22Rv1 (cell line): ENCODE data around the gene ADAM29.
"Not testable (repeated sequence)": the region's sequence is repeated elsewhere in the genome, so short reads cannot be mapped to it uniquely, and the experiment has no call there.

Source experiments
- H3K27ac ChIP-seq: fragments of 450-650 bp; 2 replicates; pipeline ENCODE4 v1.5.1; 2017
- ZFX ChIP-seq: fragments of 450-650 bp; IDR thresholded peaks from 2 replicates; pipeline ENCODE4 v1.6.1; 2017; ENCODE audit warnings: antibody characterized with exemption, borderline replicate concordance
- TF ChIP-seq, protein P1 (sequence below): fragments of 450-650 bp; IDR thresholded peaks from 2 replicates; pipeline ENCODE4 v1.5.1; 2017; ENCODE audit warnings: mild to moderate bottlenecking

ADAM29 gene

DNA sequence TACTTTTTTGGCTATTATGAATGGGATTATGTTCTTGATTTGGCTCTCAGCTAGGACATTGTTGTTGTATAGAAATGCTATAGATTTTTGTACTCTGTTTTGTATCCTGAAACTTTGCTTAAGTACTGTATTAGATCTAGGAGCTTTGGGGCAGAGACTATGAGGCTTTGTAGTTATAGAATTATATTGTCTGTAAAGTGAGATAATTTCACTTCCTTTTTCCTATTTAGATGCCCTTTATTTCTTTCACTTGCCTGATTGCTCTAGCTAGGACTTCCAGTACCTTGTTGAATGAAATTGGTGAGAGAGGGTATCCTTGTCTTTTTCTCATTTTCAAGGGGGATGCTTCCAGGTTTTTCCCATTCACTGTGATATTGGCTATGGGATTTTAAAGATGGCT is 28.1 kb downstream of the ADAM29 start:
- TF ChIP-seq, protein P1, sequence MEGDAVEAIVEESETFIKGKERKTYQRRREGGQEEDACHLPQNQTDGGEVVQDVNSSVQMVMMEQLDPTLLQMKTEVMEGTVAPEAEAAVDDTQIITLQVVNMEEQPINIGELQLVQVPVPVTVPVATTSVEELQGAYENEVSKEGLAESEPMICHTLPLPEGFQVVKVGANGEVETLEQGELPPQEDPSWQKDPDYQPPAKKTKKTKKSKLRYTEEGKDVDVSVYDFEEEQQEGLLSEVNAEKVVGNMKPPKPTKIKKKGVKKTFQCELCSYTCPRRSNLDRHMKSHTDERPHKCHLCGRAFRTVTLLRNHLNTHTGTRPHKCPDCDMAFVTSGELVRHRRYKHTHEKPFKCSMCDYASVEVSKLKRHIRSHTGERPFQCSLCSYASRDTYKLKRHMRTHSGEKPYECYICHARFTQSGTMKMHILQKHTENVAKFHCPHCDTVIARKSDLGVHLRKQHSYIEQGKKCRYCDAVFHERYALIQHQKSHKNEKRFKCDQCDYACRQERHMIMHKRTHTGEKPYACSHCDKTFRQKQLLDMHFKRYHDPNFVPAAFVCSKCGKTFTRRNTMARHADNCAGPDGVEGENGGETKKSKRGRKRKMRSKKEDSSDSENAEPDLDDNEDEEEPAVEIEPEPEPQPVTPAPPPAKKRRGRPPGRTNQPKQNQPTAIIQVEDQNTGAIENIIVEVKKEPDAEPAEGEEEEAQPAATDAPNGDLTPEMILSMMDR, result no peak
- no peak for TF ChIP-seq ZFX
- H3K27ac ChIP-seq, result no peak overlapping the region

DNA sequence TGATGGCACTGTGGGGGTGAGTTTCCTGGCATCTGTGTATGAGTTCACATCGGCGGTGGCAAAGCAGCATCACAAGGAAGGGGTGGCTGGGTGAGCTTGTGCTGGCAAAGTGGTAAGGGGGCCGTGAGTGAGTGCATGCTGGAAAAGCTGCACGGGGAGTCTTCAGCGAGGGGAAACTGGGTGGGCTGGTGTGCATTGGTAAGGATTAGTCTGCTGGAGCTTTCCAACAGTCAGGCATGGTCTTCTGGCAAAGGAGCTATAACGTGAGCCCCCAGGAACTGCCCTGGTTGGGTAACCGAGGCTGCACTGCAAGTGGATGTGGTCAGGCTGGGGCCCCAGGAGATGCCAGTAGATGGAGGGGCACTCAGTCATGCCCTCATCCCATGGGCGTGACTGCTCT is 30.7 kb downstream of the ADAM29 start:
- H3K27ac ChIP-seq, result no peak overlapping the region
- TF ChIP-seq ZFX, result no peak
- TF ChIP-seq, protein P1, result no peak

DNA sequence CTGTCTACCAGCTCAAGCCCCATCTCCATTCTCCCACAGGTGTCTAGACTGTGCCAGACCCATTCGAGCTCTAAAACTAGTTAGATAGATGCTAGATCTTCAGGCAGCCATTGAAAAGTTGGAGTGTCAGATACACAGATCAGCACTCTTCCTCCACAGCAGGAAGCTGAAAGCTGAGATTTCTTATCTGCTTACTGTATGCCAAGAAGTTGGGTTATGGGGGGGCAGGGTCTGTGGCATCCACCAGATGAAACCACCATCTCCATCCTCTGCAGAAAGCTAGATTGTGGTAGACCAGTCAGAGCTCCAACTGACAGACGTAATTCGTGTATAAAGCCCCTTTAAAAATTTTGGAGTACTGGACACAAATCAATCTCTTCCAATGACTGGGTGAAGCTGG is 54.8 kb downstream of the ADAM29 start:
- no peak overlapping the region for H3K27ac ChIP-seq
- TF ChIP-seq, protein P1, result no peak
- no peak for TF ChIP-seq ZFX

DNA sequence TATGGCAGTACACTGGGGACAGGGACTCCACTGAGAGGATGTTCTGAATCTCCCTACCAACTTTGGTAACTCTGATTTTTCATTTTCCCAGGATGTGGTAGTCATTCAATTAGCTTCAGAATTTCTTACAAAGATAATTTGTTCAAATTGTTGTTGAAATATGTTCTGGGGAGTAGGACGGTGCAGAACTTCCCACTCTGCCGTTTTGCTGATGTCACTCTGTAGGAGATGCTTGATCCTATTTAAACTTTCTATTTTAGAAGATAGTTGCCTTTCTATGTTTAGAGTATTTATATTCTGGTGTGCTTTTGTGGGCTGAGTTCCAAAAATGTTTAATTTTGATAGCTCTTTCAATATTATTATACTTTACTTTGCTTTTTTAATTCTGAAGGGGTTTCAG is 55.2 kb downstream of the ADAM29 start:
- H3K27ac ChIP-seq, result no peak overlapping the region
- TF ChIP-seq, protein P1, result no peak
- TF ChIP-seq ZFX, result no peak

DNA sequence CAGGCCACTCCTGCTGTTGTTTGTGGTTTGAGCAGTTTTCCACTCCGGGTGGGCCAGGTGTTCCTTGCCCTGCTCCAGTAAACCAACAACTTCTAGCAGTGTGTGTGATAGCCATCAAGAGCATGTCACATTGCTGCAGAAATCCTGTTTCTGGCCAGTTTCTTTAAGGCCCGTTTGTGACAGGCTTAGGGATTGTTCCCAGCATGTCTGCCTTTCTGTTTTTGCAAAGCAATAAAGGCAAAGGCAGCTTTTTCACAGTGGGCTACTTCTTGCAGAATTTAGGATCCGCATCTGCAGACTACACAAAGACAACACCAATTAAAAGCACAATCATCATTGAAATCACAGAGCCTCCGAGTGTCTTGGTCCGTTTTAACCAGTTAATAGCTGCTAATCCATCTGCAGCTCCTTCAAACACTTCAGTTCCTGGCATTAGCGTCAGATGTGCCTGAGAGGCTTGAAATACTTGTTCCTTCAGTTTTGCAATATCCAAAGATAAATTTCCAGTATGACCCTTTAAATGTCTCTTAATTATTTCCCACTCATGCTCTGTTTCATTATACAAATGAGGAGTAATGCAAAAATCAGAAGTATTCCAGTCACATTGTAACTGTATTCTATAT is 65.1 kb downstream of the ADAM29 start:
- no peak overlapping the region for H3K27ac ChIP-seq
- TF ChIP-seq, protein P1, result no peak
- no peak for TF ChIP-seq ZFX

DNA sequence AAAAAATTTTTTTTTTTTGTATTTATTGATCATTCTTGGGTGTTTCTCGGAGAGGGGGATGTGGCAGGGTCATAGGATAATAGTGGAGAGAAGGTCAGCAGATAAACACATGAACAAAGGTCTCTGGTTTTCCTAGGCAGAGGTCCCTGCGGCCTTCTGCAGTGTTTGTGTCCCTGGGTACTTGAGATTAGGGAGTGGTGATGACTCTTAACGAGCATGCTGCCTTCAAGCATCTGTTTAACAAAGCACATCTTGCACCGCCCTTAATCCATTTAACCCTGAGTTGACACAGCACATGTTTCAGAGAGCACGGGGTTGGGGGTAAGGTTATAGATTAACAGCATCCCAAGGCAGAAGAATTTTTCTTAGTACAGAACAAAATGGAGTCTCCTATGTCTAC is 65.7 kb downstream of the ADAM29 start:
- not testable (repeated sequence) for H3K27ac ChIP-seq

DNA sequence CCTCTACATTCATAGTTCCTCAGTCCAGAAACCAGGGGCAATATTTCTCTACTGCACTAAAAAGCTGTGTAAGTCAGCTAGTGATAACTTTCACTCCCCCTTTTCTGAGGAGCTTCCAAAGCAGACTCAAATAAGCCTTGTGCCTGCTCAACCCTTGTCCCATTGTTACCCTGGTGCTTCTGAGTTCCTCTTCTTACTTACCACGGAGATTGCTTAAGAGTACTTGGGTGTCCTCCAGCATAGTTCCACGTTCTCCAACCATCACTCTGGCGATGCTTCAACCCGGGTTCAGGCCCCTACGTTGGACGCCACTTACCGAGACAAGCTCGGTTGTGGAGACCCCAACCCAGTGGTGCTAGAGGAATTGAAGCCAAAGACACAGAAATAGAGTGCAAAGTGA is 71.6 kb downstream of the ADAM29 start:
- no peak overlapping the region for H3K27ac ChIP-seq
- TF ChIP-seq, protein P1, result no peak
- TF ChIP-seq ZFX, result no peak

DNA sequence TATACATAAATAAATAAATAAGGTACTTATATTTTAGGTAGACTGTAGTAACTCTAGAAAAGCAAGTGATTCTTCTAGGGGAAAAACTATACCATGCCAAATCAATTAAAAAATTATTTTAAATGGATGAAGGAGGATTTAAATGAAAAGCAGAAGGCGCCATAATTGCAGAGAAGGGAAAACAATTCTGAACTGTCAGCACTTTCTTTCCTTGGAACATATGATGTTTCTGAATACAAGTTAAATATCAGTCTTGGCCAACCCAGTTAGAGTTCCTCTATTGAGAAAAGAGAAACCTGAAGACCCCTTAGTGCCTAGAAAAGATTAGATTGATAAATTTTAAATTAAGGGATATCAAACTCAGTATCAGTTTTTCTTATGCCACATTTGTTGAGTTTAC is 75.8 kb downstream of the ADAM29 start:
- TF ChIP-seq, protein P1, result no peak
- no peak for TF ChIP-seq ZFX
- H3K27ac ChIP-seq, result no peak overlapping the region
